Endothelial cell of umbilical vein (primary cell): ENCODE results near the gene C10orf105. TPM values are rescaled to one million over a fixed set of nuclear protein-coding genes. Genes with fewer than 3 reads are reported as not detected.

Source experiments
- BruUV-seq: library from RNA; stranded (reverse); fragments of 400-500 nt; replicated peaks from 2 replicates; lab custom pipeline; 2021; lab: Mats Ljungman, UMichigan
- CTCF ChIA-PET: fragments of 300-600, 350-600 bp; sonication (Branson Sonifier 250); formaldehyde crosslinking; loops from one replicate; lab custom pipeline; 2021; ENCODE audit warnings: antibody characterized with exemption, inconsistent platforms; lab: Charles Lee
- POLR2A ChIA-PET: fragments of 300-600, 350-600 bp; sonication (Branson Sonifier 250); formaldehyde crosslinking; loops from one replicate; lab custom pipeline; 2021; ENCODE audit warnings: antibody characterized with exemption, inconsistent platforms; lab: Charles Lee
- DNase-seq: peaks from one replicate; pipeline ENCODE4 v3.0.0-alpha.2; 2011; ENCODE audit warnings: low read depth, low spot score
- FAIRE-seq: peaks from 2 replicates; lab custom pipeline; 2011; peaks lifted over from hg19 to GRCh38; lab: Jason Lieb, UNC
- H2AFZ ChIP-seq: 2 replicates; pipeline ENCODE4 v1.6.0; 2012; ENCODE audit warnings: low read depth, low read length, control low read depth, inconsistent platforms
- H3K27ac ChIP-seq: 2 replicates; pipeline ENCODE4 v1.5.1; 2011; ENCODE audit warnings: low read depth, mild to moderate bottlenecking, control low read depth, low read length, moderate library complexity; ENCODE audit not compliant: insufficient read depth
- H3K27me3 ChIP-seq, 2 experiments: 2 replicates each; pipeline versions ENCODE4 v1.6.0 to v1.6.1; 2011; ENCODE audit warnings: low read length in 2 of 2, mixed read lengths in 1 of 2; ENCODE audit not compliant: control insufficient read depth in 2 of 2, insufficient read depth in 2 of 2
- H3K36me3 ChIP-seq, 2 experiments: 2 replicates in 1 of 2; 3 replicates in 1 of 2; pipeline ENCODE4 v1.5.1; 2011; ENCODE audit warnings: low read length in 2 of 2, mild to moderate bottlenecking in 1 of 2, moderate library complexity in 1 of 2; ENCODE audit not compliant: control insufficient read depth in 2 of 2, insufficient read depth in 2 of 2; ENCODE audit errors: extremely low read depth in 1 of 2
- H3K4me1 ChIP-seq: 3 replicates; pipeline ENCODE4 v1.5.1; 2011; ENCODE audit warnings: mild to moderate bottlenecking, low read length; ENCODE audit not compliant: control insufficient read depth, insufficient read depth; ENCODE audit errors: extremely low read depth
- H3K4me2 ChIP-seq: 2 replicates; pipeline ENCODE4 v1.6.1; 2011; ENCODE audit warnings: low read length, control low read depth, mixed read lengths; ENCODE audit not compliant: insufficient read depth
- H3K4me3 ChIP-seq, 3 experiments: fragments of 200-600 bp in 1 of 3; sonication (generic), shearing (Covaris generic) in 1 of 3; replicated peaks in 1 of 3; 2 replicates each; pipeline ENCODE4 v1.5.1; 2011 to 2016; ENCODE audit warnings: control low read depth in 3 of 3, low read length in 3 of 3, mild to moderate bottlenecking in 2 of 3, inconsistent platforms in 1 of 3, low read depth in 1 of 3, moderate library complexity in 1 of 3; ENCODE audit not compliant: insufficient read depth in 1 of 3
- H3K79me2 ChIP-seq: 2 replicates; pipeline ENCODE4 v1.6.0; 2012; ENCODE audit warnings: low read length, inconsistent platforms; ENCODE audit not compliant: control insufficient read depth, insufficient read depth
- H3K9ac ChIP-seq: replicated peaks from 2 replicates; pipeline ENCODE3; 2011; ENCODE audit warnings: low read length, control low read depth; ENCODE audit not compliant: insufficient read depth; ENCODE audit errors: extremely low read depth
- H3K9me1 ChIP-seq: replicated peaks from 3 replicates; pipeline ENCODE4 v1.6.0; 2011; ENCODE audit warnings: mild to moderate bottlenecking, low read length; ENCODE audit not compliant: control insufficient read depth, insufficient read depth; ENCODE audit errors: extremely low read depth
- H3K9me3 ChIP-seq: replicated peaks from 2 replicates; pipeline ENCODE4 v1.5.1; 2012; ENCODE audit warnings: low read length, inconsistent platforms; ENCODE audit not compliant: control insufficient read depth, insufficient read depth
- H4K20me1 ChIP-seq: replicated peaks from 2 replicates; pipeline ENCODE3; 2011; ENCODE audit warnings: mild to moderate bottlenecking, low read length; ENCODE audit not compliant: control insufficient read depth, insufficient read depth; ENCODE audit errors: extremely low read depth
- EZH2 ChIP-seq: IDR thresholded peaks from 2 replicates; pipeline ENCODE4 v1.6.1; 2012; ENCODE audit warnings: borderline replicate concordance, low read depth, mild to moderate bottlenecking, moderate library complexity, low read length, inconsistent platforms; ENCODE audit not compliant: severe bottlenecking
- FOS ChIP-seq: IDR thresholded peaks from 2 replicates; pipeline ENCODE4 v1.6.1; 2011; ENCODE audit warnings: mild to moderate bottlenecking, low read length, moderate library complexity, borderline replicate concordance; ENCODE audit not compliant: insufficient read depth
- GATA2 ChIP-seq: IDR thresholded peaks from 2 replicates; pipeline ENCODE4 v1.7.0; 2011; ENCODE audit warnings: low read depth, mild to moderate bottlenecking, moderate library complexity, mixed read lengths, low read length; ENCODE audit not compliant: insufficient read length, insufficient read depth
- JUN ChIP-seq: IDR thresholded peaks from 2 replicates; pipeline ENCODE4 v1.6.1; 2011; ENCODE audit warnings: borderline replicate concordance, low read depth; ENCODE audit not compliant: insufficient read length, insufficient read depth
- MYC ChIP-seq: IDR thresholded peaks from one replicate; pipeline ENCODE4 v1.6.1; 2011; ENCODE audit warnings: mild to moderate bottlenecking, low read depth, low read length
- POLR2A ChIP-seq: IDR thresholded peaks from 2 replicates; pipeline ENCODE4 v1.6.1; 2012; ENCODE audit warnings: low read depth, mild to moderate bottlenecking, control low read depth, low read length
- POLR2AphosphoS5 ChIP-seq: IDR thresholded peaks from 2 replicates; pipeline ENCODE4 v1.6.1; 2012; ENCODE audit warnings: low read depth, mild to moderate bottlenecking, control low read depth, low read length, moderate library complexity; ENCODE audit not compliant: insufficient read depth
- dilution Hi-C: fragments of 300-500 bp; cut with MboI; formaldehyde crosslinking; loops from one replicate; pipeline ENCODE4 v1.15.0; 2019; ENCODE audit warnings: low sequenced_read_pairs; ENCODE audit not compliant: extremely low pct_ligation_motif_present
- intact Hi-C: fragments of 100-400 bp; cut with micrococcal nuclease; formaldehyde crosslinking; loops from one replicate; pipeline ENCODE4 v1.10.0; 2022
- polyA plus RNA-seq, 4 experiments: library from polyadenylated mRNA; depleted of rRNA in 3 of 4; stranded (reverse) in 3 of 4; unstranded in 1 of 4; fragments of >200 nt; gene quantifications; 2 replicates each; pipeline versions ENCODE4 v1.2.1 to v1.2.3, GENCODE V29; 2011 to 2012; ENCODE audit warnings: missing spikeins in 1 of 4
- total RNA-seq: library from RNA; stranded (reverse); gene quantifications from 2 replicates; pipeline ENCODE4 v1.2.3, GENCODE V29; 2021
- TF ChIP-seq, protein P1 (sequence below), 2 donors: IDR thresholded peaks; 1 replicate in 1 of 2; 2 replicates in 1 of 2; pipeline ENCODE4 v1.5.1; 2011; ENCODE audit warnings: low read length in 2 of 2, mild to moderate bottlenecking in 2 of 2, moderate library complexity in 2 of 2, control low read depth in 1 of 2, inconsistent platforms in 1 of 2, low read depth in 1 of 2; ENCODE audit not compliant: insufficient read depth in 1 of 2; ENCODE audit errors: extremely low read depth in 1 of 2
- TF ChIP-seq, protein P2 (sequence below): IDR thresholded peaks from 2 replicates; pipeline ENCODE4 v1.6.1; 2011; ENCODE audit not compliant: insufficient read depth, insufficient read length

Gene C10orf105
- total and polyA plus RNA-seq, 2 donors (not counting 3 experiments of a cell fraction or from before 2014, with no cell fraction given): not detected

DNA sequence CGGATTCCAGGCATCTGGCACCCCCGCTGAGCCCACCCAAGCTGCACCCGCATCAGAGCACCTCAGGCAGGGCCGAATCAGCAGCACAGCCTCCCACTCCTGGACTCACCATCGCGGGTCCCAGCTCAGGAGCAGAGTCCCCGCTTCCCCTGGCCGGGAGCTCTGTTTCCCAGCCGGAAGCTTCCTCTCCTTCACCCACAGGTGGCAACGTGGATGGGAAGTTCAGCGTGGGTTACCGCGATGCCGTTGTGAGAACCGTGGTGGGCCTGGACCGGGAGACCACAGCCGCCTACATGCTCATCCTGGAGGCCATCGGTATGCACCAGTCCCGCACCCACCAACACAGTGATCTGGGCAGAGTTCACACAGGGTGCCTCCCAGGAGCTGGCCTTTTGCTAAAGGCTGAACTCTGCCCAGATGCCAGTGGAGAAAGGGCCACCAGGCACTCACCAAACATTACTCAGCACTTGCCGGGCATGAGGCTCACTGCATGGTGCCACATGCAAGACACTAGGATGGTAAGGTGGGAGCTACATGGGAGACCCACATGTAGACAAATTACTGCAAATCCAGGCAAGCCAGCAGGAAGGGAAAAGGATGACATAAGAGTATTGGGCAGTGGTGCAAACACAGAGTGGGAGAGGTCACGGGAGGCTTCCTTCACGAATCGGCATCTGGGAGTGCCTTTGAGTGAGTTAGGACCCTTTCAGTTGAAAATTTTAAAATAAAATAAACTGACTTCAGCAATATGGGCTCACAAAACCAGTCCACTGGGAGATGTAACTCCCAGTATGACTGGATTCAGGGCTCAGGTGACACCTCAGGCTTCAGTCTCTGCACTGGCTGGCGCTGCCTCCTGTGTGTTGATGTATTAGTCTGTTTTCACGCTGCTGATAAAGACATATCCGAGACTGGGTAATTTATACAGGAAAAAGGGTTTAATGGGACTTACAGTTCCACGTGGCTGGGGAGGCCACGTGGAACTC lies 10.4 kb downstream of the C10orf105 start:
- dilution Hi-C loops: no loop called here
- Histone ChIP-seq H3K4me3 (no peak overlapping the region), H3K9ac (no peak overlapping the region), H4K20me1 (no peaks in the 10 kb centered on the region), H3K27ac (no peak overlapping the region), H3K9me1 (no peaks in the 10 kb centered on the region), H3K79me2 (no peaks in the 10 kb centered on the region), H2AFZ (no peak overlapping the region), H3K4me2 (no peak overlapping the region), H3K9me3 (no peaks in the 10 kb centered on the region), H3K36me3 (no peaks in the 10 kb centered on the region), H3K4me1 (peaks cover 3% of the 10 kb centered on the region), H3K27me3 (peaks cover 0 to 3% of the 10 kb centered on the region in 2 experiments)
- FAIRE-seq (no peak), DNase-seq (no peak)
- TF ChIP-seq JUN (no peak), GATA2 (no peak), MYC (no peak), POLR2A (no peak), FOS (no peak), POLR2AphosphoS5 (no peak), EZH2 (no peak)
- TF ChIP-seq, protein P1, sequence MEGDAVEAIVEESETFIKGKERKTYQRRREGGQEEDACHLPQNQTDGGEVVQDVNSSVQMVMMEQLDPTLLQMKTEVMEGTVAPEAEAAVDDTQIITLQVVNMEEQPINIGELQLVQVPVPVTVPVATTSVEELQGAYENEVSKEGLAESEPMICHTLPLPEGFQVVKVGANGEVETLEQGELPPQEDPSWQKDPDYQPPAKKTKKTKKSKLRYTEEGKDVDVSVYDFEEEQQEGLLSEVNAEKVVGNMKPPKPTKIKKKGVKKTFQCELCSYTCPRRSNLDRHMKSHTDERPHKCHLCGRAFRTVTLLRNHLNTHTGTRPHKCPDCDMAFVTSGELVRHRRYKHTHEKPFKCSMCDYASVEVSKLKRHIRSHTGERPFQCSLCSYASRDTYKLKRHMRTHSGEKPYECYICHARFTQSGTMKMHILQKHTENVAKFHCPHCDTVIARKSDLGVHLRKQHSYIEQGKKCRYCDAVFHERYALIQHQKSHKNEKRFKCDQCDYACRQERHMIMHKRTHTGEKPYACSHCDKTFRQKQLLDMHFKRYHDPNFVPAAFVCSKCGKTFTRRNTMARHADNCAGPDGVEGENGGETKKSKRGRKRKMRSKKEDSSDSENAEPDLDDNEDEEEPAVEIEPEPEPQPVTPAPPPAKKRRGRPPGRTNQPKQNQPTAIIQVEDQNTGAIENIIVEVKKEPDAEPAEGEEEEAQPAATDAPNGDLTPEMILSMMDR (IDR thresholded peaks at IDR 0.05; ENCODE audit: extremely low read depth in 1 of 2, insufficient read depth in 1 of 2, low read depth in 1 of 2, low read length in 2 of 2): no peak
- TF ChIP-seq, protein P2, sequence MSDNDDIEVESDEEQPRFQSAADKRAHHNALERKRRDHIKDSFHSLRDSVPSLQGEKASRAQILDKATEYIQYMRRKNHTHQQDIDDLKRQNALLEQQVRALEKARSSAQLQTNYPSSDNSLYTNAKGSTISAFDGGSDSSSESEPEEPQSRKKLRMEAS: no peak
- POLR2A ChIA-PET: no interaction called here
- no TSS peak for BruUV-seq
- intact Hi-C loops: loop anchor here (1.0 kb wide), 3 partner anchors 223 to 390 kb away; partner anchors contain the start of gene SLC29A3
- CTCF ChIA-PET: interaction anchor here (0.8 to 5.5 kb wide), 35 partner anchors 10 to 424 kb away, joined by 3 to 63 read pairs (median 6); partner anchors contain the start of genes C10orf105, CDH23, SLC29A3 and VSIR
